SK-N-SH treated with all-trans-retinoic acid at 6 μM for 48 hours (cell line): ENCODE data around the gene ENTHD1.

Experiments used
- ATAC-seq: fragments of 200-7000 bp; cut with Tn5 transposase; 3 replicates; pipeline ENCODE4 v1.9.1; 2020; ENCODE audit warnings: mild to moderate bottlenecking, moderate library complexity
- ARNTL ChIP-seq: fragments of 450-650 bp; formaldehyde crosslinking; IDR thresholded peaks from 2 replicates; pipeline ENCODE4 v1.5.0; 2020; ENCODE audit warnings: low read depth, mild to moderate bottlenecking, moderate library complexity, borderline replicate concordance
- BACH2 ChIP-seq: fragments of 250-450 bp; sonication (Bioruptor Pico); IDR thresholded peaks from 2 replicates; pipeline ENCODE4 v1.9.0; 2021; ENCODE audit warnings: mild to moderate bottlenecking, borderline replicate concordance
- CSDC2 ChIP-seq: fragments of 250-450 bp; sonication (Bioruptor Pico); IDR thresholded peaks from 2 replicates; pipeline ENCODE4 v1.5.0; 2020; ENCODE audit warnings: mild to moderate bottlenecking, moderate library complexity
- CSRNP3 ChIP-seq: fragments of 250-450 bp; sonication (Bioruptor Pico); IDR thresholded peaks from 2 replicates; pipeline ENCODE4 v1.5.1; 2021; ENCODE audit warnings: mild to moderate bottlenecking, moderate library complexity
- ESRRG ChIP-seq: fragments of 250-450 bp; sonication (Bioruptor Pico); IDR thresholded peaks from 2 replicates; pipeline ENCODE4 v1.6.1; 2021; ENCODE audit warnings: mild to moderate bottlenecking
- GLIS3 ChIP-seq: fragments of 250-450 bp; sonication (Bioruptor Pico); IDR thresholded peaks from 2 replicates; pipeline ENCODE4 v1.5.0; 2020; ENCODE audit warnings: mild to moderate bottlenecking, moderate library complexity
- OSR1 ChIP-seq: fragments of 250-450 bp; sonication (Bioruptor Pico); IDR thresholded peaks from 2 replicates; pipeline ENCODE4 v1.8.0; 2022; ENCODE audit warnings: moderate library complexity, mild to moderate bottlenecking, inconsistent platforms
- PATZ1 ChIP-seq: fragments of 250-450 bp; sonication (Bioruptor Pico); IDR thresholded peaks from 2 replicates; pipeline ENCODE4 v1.8.0; 2020; ENCODE audit warnings: mild to moderate bottlenecking, moderate library complexity, borderline replicate concordance
- POU6F1 ChIP-seq: fragments of 250-450 bp; sonication (Bioruptor Pico); IDR thresholded peaks from 2 replicates; pipeline ENCODE4 v1.8.0; 2021; ENCODE audit warnings: low read depth, mild to moderate bottlenecking, moderate library complexity, borderline replicate concordance
- PPARA ChIP-seq: fragments of 250-450 bp; sonication (Bioruptor Pico); IDR thresholded peaks from 2 replicates; pipeline ENCODE4 v1.5.0; 2020; ENCODE audit warnings: mild to moderate bottlenecking, borderline replicate concordance
- RARB ChIP-seq: fragments of 250-450 bp; sonication (Bioruptor Pico); IDR thresholded peaks from 2 replicates; pipeline ENCODE4 v1.8.0; 2021; ENCODE audit warnings: mild to moderate bottlenecking, moderate library complexity
- SNAI2 ChIP-seq: fragments of 250-450 bp; sonication (Bioruptor Pico); IDR thresholded peaks from 2 replicates; pipeline ENCODE4 v1.5.0; 2020; ENCODE audit warnings: mild to moderate bottlenecking, moderate library complexity
- TOX ChIP-seq: fragments of 250-450 bp; sonication (Bioruptor Pico); IDR thresholded peaks from 2 replicates; pipeline ENCODE4 v1.8.0; 2021; ENCODE audit warnings: mild to moderate bottlenecking, moderate library complexity, borderline replicate concordance
- TSHZ2 ChIP-seq: fragments of 250-450 bp; sonication (Bioruptor Pico); IDR thresholded peaks from 2 replicates; pipeline ENCODE4 v1.5.0; 2020; ENCODE audit warnings: mild to moderate bottlenecking, moderate library complexity
- ZC3H10 ChIP-seq: fragments of 250-450 bp; sonication (Bioruptor Pico); IDR thresholded peaks from 2 replicates; pipeline ENCODE4 v1.5.1; 2021; ENCODE audit warnings: mild to moderate bottlenecking, moderate library complexity
- ZFP3 ChIP-seq: fragments of 250-450 bp; sonication (Bioruptor Pico); IDR thresholded peaks from 2 replicates; pipeline ENCODE4 v1.5.0; 2020; ENCODE audit warnings: mild to moderate bottlenecking, moderate library complexity
- ZFP30 ChIP-seq: fragments of 450-650 bp; formaldehyde crosslinking; IDR thresholded peaks from 2 replicates; pipeline ENCODE4 v1.5.0; 2022; ENCODE audit warnings: mild to moderate bottlenecking, moderate library complexity
- ZNF565 ChIP-seq: fragments of 450-650 bp; formaldehyde crosslinking; conservative IDR thresholded peaks from 2 replicates; pipeline ENCODE4 v1.5.0; 2020; ENCODE audit warnings: low read depth, mild to moderate bottlenecking, moderate library complexity
- ZNF70 ChIP-seq: fragments of 450-650 bp; formaldehyde crosslinking; IDR thresholded peaks from 2 replicates; pipeline ENCODE4 v1.5.0; 2020; ENCODE audit warnings: mild to moderate bottlenecking, moderate library complexity
- ZNF8 ChIP-seq: fragments of 450-650 bp; formaldehyde crosslinking; IDR thresholded peaks from 2 replicates; pipeline ENCODE4 v1.5.0; 2020; ENCODE audit warnings: mild to moderate bottlenecking, moderate library complexity

ENTHD1 gene

GRCh38 chr22:39712751-39713525 is 180.6 kb downstream of the ENTHD1 start:
- no peak for ATAC-seq
- TF ChIP-seq CSDC2 (no peak), TOX (CRISPR knock-in tag) (no peak), ZC3H10 (CRISPR knock-in tag) (no peak), PATZ1 (no peak), TSHZ2 (no peak), ESRRG (CRISPR knock-in tag) (no peak), ZNF70 (CRISPR knock-in tag) (no peak), OSR1 (CRISPR knock-in tag) (no peak), ZFP30 (CRISPR knock-in tag) (no peak), SNAI2 (CRISPR knock-in tag) (no peak), ZNF8 (CRISPR knock-in tag) (no peak), GLIS3 (CRISPR knock-in tag) (no peak)

GRCh38 chr22:39712081-39712480 is 181.5 kb downstream of the ENTHD1 start:
- TF ChIP-seq CSRNP3 = no peak
- no peak for TF ChIP-seq ARNTL (CRISPR knock-in tag)
- no peak for TF ChIP-seq ZC3H10 (CRISPR knock-in tag)
- no peak for TF ChIP-seq PATZ1
- no peak for TF ChIP-seq PPARA (CRISPR knock-in tag)
- TF ChIP-seq BACH2 = no peak
- ATAC-seq = no peak

GRCh38 chr22:39710380-39711150 is 183.0 kb downstream of the ENTHD1 start:
- no peak for TF ChIP-seq ZNF8 (CRISPR knock-in tag)
- TF ChIP-seq ZFP3 (CRISPR knock-in tag) = no peak
- no peak for TF ChIP-seq ZNF70 (CRISPR knock-in tag)
- TF ChIP-seq PATZ1 = no peak
- no peak for TF ChIP-seq CSRNP3
- no peak for TF ChIP-seq TOX (CRISPR knock-in tag)
- no peak for TF ChIP-seq RARB (CRISPR knock-in tag)
- no peak for TF ChIP-seq SNAI2 (CRISPR knock-in tag)
- TF ChIP-seq POU6F1 = no peak
- TF ChIP-seq ZNF565 (CRISPR knock-in tag) = no peak
- no peak for ATAC-seq
